Stimulated activated CD8-positive, alpha-beta memory T cell treated with anti-CD3 and anti-CD28 coated beads, Interleukin-12 subunit alpha, Interleukin-12 subunit beta, amount 100 ng/mL, for 4 hours (primary cell): ENCODE data around the gene DGKD.
"Not testable (repeated sequence)": the region's sequence is repeated elsewhere in the genome, so short reads cannot be mapped to it uniquely, and the experiment has no call there.

Source experiments
- DNase-seq: peaks from one replicate; pipeline ENCODE4 v3.0.0-alpha.2; 2020; ENCODE audit warnings: low read depth

DGKD gene

DNA sequence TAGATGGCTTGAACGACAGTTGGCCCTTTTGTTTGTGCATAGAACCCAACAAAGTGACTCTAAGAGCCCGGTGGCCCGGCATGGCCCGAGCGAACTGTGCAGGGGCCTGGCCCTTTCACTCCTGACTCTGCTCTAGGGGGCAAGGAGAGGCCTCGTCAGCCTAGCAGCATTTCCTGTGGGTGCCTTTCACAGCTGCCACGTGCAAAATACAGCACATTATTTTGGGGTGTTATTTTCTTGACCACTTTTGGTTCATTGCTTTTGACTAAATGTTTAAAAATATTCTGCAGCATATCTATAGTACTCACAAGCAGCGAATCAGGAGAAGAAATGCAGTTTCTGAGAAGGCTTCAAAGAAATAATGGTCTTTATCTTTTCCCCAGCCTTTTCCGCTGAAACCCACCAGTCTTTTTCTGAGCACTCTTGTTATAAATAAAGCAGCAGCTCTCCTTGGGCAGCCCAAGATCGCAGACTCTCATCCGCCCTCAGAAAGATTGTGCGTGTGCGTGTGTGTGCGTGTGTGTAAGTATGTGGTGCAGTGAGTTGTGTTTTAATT lies 31.3 kb downstream of the DGKD start:
- DNase-seq = no peak

- DNase-seq = no peak
These were observed 32.2 kb downstream of the DGKD start for GRCh38 chr2:233386382-233387041.

- no peak for DNase-seq
These were observed 32.9 kb downstream of the DGKD start for GRCh38 chr2:233387225-233387624.

GRCh38 chr2:233387667-233388528 lies 33.6 kb downstream of the DGKD start:
- DNase-seq = no peak

DNA sequence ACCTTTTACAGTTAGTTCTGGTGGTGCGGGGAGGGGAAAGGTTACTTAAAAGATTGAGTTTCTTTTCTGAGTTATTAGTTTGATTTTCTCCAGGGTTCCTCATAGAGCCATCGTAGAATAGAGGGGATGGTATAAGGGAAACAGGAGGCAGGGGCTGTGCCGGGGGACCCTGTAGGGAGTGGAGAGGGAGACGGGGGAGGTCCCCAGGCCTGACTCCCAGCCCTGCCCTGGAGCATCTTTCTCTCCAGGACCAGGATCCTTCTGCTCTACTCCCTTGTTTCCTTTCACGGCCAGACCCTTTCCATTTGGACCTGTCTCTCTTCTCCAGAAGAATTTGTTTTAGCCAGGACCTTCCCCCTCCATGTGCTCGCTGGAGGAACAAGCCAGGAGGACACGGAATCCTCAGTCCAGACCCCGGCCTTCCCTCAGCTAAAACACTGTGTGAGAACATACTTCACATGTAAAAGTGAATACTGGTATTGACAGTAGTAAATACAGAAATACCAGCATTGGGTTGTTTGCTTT lies 35.4 kb downstream of the DGKD start:
- no peak for DNase-seq

DNA sequence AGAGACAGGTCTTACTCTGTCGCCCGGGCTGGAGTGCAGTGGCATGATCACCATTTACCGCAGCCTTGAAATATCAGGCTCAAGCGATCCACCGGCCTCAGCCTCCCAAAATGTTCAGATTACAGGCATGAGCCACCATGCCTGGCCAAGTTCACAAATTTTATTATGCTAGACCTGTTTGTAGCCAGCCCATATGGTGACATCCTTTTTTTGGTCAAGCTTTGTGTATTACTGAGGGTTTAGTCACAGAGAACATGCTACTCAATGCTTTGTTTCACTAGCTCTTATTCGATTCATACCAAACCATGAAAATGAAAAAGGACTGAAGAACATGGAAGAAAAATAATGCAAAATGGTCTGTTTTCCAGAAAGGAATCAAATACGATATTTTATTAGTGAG lies 41.4 kb downstream of the DGKD start:
- DNase-seq = no peak

GRCh38 chr2:233396726-233397665 lies 42.7 kb downstream of the DGKD start:
- not testable (repeated sequence) for DNase-seq

- DNase-seq = no peak
These were observed 45.3 kb downstream of the DGKD start for GRCh38 chr2:233399306-233400225.

DNA sequence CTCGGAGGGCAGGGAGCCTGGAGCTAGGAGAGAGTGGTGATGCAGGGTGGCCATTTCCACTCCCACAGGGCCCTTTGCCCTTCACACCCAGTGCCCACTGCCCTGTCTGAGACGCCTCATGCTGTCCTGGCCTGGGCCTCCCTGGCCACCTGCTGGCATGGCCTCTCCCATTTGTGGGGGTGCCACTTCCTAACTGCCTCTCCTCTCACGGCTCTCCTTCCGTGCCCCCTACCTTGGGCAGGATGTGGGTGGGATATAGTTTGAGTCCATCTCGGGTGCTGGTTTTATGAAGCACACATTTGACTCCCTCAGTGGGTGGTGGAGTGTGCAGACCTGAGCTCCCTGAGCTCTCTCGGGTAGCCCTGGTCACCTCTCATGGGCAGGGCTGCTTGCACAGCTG lies 46.0 kb downstream of the DGKD start:
- DNase-seq = no peak

DNA sequence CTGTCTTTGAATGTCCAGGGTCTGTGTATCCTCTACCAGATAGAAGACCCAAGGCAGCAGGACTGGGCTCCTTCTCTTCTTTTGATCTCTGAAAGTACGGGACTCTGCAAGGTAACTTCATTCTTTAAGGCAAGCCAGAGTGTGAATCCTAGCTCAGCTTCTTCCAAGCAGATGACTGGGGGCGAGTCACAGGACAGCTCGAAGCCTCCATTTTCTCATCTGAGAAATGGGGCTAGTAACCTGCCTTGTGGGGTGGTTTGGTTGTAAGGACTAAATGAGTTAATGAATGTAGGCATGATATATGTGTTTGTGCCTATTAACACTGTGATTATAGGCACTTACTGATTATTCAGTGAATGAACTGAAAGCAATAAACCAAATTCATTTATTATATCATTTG lies 46.7 kb downstream of the DGKD start:
- DNase-seq = no peak

DNA sequence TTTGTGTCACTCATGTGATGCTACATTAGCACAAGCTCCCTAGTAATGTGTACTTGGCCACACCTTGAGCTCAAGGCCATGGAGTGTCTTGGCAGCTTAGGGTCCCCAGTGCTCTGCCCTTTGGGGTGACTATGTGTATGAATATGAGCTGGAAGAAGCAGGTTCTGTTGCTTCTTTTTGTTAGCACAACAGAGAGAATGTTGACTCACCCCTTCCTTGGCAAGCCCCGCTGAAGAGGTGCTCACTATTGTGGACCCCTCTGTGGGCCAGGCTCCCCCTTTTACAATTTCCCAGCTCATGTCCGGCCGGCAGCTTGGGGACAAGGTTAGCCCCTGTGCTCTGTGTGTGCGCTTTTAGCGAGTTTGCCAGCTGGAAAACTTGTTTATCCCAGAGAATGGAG lies 48.1 kb downstream of the DGKD start:
- no peak for DNase-seq

GRCh38 chr2:233402789-233403188 lies 48.5 kb downstream of the DGKD start:
- DNase-seq = no peak

DNA sequence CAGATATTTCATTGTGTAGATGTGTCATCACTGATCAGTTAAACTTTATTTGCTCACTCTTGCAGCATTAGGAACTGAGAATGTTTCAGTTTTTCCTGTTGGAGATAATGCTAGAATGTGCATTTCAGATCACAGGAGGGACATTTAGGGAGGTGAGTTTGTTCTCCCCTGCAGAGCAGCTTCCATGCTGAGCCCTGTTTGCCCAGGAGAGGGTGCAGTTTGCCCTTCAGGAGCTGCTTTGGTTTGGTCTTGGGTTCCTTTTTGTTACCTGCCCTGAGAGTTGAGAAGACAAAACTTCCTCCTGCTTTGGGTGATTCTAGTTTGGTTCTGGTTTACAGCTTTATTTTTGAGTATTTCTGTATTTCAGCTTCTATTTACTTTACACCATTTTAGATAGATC lies 49.9 kb downstream of the DGKD start:
- peak; percentile 38 for DNase-seq

GRCh38 chr2:233406865-233407264 lies 52.6 kb downstream of the DGKD start:
- no peak for DNase-seq

DNA sequence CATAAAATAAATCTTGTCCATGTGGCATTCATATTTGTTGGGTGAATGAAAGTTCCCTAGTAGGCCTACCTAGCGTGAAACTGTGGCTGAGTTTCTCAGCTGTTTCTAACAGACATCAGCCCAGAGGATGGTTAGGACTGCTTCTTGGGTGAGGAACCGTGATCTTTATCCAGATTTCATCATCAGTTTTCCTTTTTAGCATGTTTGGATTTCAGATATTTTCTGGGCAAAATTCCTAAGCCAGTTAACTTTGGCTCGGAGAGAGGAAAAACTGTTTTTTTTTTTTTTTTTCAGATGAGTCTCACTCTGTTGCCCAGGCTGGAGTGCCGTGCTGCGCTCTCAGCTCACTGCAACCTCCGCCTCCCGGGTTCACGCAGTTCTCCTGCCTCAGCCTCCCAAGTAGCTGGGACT lies 53.5 kb downstream of the DGKD start:
- no peak for DNase-seq

DNA sequence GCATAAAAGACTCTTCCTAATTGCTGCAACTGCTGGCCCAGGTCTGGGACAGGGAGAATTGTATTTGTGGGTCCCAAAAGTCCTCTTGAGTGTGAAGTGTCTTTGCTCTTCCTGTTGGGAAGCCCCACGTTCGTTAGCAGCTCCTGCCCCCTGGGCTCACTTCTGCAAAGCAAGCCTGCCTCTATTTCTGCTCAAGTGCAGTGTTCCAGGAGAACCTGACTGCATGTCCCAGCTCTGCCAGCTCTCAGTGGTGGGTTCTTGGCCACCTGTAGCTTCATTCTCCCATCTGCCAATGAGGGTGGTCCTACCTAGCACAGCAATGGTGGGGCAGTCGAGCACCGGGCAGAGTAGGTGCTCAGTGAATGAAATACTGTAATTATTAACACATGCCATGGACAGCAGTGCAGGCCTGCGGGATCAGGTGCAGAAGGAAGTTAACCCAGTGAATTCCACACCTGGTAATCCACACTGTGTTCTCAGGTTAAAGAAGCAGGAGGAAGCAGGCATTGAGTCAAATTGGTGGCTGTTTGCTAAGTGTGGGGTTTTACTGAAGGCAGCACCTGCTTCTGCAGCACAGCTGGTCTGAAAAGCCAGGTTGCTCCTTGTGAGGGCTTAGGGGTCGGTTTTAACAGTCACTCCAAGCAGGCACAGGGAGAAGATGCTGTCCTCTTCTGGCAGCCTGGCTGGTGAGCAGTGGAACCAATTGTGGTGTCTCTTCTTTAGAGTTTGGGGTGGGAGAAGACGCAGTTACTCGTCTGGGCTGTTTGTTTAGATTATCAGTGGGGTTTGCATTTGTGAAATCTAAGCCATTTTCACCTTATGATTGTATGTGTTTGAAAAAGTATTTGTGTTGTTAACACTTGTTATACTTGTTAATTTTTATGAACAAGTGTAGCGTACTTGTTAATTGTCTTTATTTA lies 54.3 kb downstream of the DGKD start:
- no peak for DNase-seq

DNA sequence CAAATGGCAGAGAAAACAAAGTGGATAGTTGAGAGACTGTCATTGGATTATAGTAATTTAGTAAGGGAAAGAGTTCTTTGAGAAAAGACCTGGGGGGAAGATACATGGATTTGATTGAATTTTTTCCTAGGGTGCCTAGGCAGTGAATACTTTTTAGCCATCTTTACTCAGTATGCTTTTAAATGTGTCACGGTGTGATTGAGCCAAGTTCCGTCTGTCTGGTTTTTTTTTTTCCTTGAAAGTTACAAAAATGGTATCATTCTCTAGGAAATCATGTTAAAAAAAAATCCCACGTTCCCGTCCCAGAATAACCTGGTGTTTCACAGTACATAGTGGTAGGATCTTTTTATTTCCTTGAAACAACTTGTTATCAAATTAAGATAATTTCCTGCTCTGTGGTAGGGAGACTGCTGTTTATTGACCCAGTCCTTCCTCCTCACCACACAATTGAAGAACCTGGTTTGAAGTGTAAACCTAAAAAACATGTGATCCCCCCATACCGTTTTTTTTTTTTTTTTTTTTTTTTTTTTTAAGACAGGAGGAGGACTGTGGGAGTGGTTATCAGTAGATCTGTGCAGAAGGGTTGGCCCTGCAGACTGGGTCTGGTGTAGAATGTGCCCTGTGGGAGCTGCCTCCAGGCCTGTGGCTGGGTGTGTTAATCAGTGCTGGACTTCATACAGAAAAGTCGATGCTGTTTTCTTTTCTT lies 55.1 kb downstream of the DGKD start:
- no peak for DNase-seq

DNA sequence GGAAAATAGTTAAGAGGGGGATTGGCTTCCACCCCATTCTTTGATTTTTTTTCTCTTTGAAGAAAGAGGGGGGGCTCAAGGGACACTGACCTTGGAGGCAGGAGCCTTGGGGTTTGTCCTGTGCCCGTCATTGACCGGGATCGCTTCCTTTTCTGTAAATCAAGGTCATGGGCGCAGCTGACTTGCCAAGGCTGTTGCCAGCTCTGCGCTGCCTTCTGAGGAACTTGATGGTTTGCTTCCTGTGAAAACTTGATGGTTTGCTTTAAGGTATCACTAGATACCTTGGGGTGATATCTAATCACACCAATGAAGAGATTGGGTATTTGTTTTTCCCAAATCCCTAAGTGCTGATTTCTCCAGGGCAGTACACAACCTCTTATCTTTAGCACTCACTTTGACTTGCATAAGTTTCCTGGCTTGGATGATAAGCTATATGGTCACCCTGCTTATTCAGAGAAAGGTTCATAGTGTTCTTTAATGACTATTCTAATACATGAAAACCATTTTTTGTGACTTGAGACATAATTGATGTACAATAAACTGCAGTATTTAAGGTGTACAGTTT lies 56.0 kb downstream of the DGKD start:
- no peak for DNase-seq

- no peak for DNase-seq
These were observed 56.9 kb downstream of the DGKD start for GRCh38 chr2:233411162-233411561.
